Right forelimb (tissue), 1 donor: ENCODE results near the gene AMER3.
A peak's percentile ranks its signal among the peaks of the same experiment; 100 is the strongest.
"Not testable (repeated sequence)": the region's sequence is repeated elsewhere in the genome, so short reads cannot be mapped to it uniquely, and the experiment has no call there.

Experiments
- DNase-seq: peaks from one replicate; pipeline ENCODE4 v3.0.0-alpha.2; 2018

The AMER3 gene

GRCh38 chr2:130755256-130756052, at the start of gene AMER3:
AMER3 (plus strand) TSS chr2:130755540; CDS start chr2:130762073, 6,533 bp downstream.
- DNase-seq: no peak

- not testable (repeated sequence) for DNase-seq
Measured at GRCh38 chr2:130714795-130715194, 40.5 kb upstream of the AMER3 start.

- DNase-seq: no peak
Measured at GRCh38 chr2:130720036-130720435, 35.3 kb upstream of the AMER3 start.

- DNase-seq: no peak
Measured at GRCh38 chr2:130720528-130720927, 34.8 kb upstream of the AMER3 start.

- no peak for DNase-seq
Measured at GRCh38 chr2:130724455-130724854, 30.9 kb upstream of the AMER3 start.

GRCh38 chr2:130726614-130727180, 28.6 kb upstream of the AMER3 start:
- no peak for DNase-seq

GRCh38 chr2:130727286-130727924, 27.9 kb upstream of the AMER3 start:
- DNase-seq: peak; percentile 84

- DNase-seq: peak; percentile 39
Measured at GRCh38 chr2:130728007-130728454, 27.3 kb upstream of the AMER3 start.

GRCh38 chr2:130728549-130729316, 26.6 kb upstream of the AMER3 start, which contains the start of gene GPR148:
GPR148 (plus strand) TSS chr2:130729070; CDS start chr2:130729152, 82 bp downstream.
- DNase-seq: peak; percentile 37

- DNase-seq: peak; percentile 46
Measured at GRCh38 chr2:130729322-130730299, 25.7 kb upstream of the AMER3 start.

GRCh38 chr2:130732257-130732656, 23.1 kb upstream of the AMER3 start:
- DNase-seq: not testable (repeated sequence)

GRCh38 chr2:130735200-130735599, 20.1 kb upstream of the AMER3 start:
- DNase-seq: no peak

GRCh38 chr2:130736487-130736886, 18.9 kb upstream of the AMER3 start:
- no peak for DNase-seq

- no peak for DNase-seq
Measured at GRCh38 chr2:130737592-130737991, 17.7 kb upstream of the AMER3 start.

GRCh38 chr2:130740671-130741070, 14.7 kb upstream of the AMER3 start:
- no peak for DNase-seq

- no peak for DNase-seq
Measured at GRCh38 chr2:130743278-130743677, 12.1 kb upstream of the AMER3 start.

- no peak for DNase-seq
Measured at GRCh38 chr2:130744287-130745117, 10.8 kb upstream of the AMER3 start.

GRCh38 chr2:130749078-130749477, 6.3 kb upstream of the AMER3 start:
- no peak for DNase-seq

GRCh38 chr2:130749641-130750040, 5.7 kb upstream of the AMER3 start:
- DNase-seq: no peak

- no peak for DNase-seq
Measured at GRCh38 chr2:130754811-130755210, 529 bp upstream of the AMER3 start.
